Erythroblast (primary cell): ENCODE measurements around the gene TRIM33.

ENCODE experiments used
- GATA1 ChIP-seq: IDR thresholded peaks from 2 replicates; pipeline ENCODE4 v1.6.1; 2011; ENCODE audit warnings: low read depth, mild to moderate bottlenecking, control low read depth, low read length, moderate library complexity
- POLR2A ChIP-seq: IDR thresholded peaks from 2 replicates; pipeline ENCODE4 v1.6.1; 2011; ENCODE audit warnings: mild to moderate bottlenecking, low read length

- TF ChIP-seq POLR2A: no peak
- TF ChIP-seq GATA1: no peak
These were observed 29.3 kb upstream of the TRIM33 start for GRCh38 chr1:114540272-114540671.
